GM19468 (cell line): Measurements from ENCODE around the gene HERC6.
"Not testable (repeated sequence)": the region's sequence is repeated elsewhere in the genome, so short reads cannot be mapped to it uniquely, and the experiment has no call there.

Experiments
- ATAC-seq: cut with Tn5 transposase; IDR thresholded peaks from one replicate; pipeline ENCODE4 v1.9.1; 2021; ENCODE audit warnings: mild to moderate bottlenecking, moderate library complexity, moderate number of reproducible peaks; ENCODE audit not compliant: unreplicated experiment; ENCODE audit errors: extremely low read depth

Gene HERC6

DNA sequence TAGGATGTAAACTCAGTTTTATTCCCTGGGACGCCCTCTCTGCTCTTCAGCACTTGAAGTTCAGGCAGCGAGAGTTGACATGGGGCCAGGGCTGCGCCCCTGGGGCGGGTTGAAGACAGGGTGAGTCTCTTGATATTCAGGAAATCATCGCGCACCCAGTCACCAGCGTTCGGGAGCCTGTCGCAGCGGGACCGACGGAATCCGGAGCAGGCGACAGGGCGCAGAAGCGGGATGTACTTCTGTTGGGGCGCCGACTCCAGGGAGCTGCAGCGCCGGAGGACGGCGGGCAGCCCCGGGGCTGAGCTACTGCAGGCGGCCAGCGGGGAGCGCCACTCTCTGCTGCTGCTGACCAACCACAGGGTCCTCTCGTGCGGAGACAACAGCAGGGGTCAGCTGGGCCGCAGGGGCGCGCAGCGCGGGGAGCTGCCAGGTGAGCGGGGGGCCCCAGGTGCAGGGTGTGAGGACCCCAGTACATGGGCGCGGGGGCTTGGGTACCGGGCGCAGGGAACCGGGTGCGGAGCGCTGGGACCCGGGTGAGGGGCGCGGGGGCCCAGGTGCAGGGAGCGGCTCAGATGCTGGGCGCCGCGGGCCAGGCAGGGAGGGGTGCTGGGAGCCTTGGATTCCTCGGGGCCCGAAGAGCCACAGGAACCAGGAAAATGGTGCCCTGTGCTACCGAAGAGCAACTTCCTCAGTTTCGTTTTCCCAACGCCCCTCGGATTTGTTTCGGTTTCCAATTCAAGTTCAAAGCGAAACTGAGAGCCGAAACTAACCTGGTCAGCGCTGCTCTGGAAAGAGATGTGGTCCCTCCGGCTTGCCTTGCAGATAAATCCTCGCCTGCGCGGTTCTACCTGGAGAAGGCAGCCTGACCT is at the start of gene HERC6:
HERC6 (plus strand) TSS at position 162 of the 869 bp plus-strand sequence; CDS start at position 232, 70 bp downstream.
- peak; percentile 65 for ATAC-seq

DNA sequence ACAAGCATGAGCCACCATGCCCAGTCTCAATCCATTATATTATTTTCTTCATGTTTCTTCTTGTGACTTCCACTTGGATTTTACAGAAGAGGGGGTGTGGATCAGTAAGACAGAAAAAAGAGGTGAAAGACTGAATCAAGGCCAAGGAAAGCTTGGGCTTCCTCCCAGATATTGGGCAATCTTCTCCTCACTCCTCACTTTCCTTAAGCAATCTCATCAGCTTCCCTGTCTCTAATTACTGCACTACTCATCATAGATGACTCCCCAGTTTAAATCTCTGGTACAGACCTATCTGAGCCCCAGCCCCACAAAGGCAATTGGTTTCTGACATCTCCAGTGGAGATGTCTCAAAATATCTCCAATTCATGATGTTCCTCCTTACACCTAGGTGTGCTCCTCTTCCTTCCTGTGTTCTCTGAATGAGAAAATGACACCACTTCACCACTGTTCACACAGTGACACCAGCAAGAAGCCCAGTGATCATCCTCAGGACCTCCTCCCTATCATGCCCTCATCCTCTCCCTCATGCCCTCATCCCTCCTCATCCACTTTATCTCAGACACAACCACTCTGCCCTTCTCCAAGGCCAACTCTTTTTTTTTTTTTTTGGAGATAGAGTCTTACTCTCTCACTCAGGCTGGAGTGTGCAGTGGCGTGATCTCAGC is 44.8 kb upstream of the HERC6 start:
- no peak for ATAC-seq

DNA sequence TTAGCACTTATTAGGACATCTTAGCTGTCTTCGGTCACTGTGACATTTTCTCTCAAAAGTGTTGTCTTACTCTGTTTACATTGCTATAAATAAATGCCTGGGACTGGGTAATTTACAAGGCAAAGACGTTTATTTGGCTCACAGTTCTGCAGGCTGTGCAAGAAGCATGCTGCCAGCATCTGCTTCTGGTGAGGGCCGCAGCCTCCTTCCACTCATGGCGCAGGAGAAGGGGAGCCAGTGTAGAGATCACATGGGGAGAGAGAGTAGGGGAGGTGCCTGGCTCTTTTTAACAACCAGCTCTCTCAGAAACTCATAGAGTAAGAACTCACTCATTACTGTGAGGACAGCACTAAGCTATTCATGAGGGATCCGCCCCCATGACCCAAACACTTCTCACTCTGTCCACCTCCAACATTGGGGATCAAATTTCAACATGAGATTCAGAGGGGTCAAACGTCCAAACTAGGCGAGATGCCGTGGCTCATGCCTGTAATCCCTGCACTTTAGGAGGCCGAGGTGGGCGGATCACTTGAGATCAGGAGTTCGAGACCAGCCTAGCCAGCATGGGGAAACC is 43.5 kb upstream of the HERC6 start:
- no peak for ATAC-seq

DNA sequence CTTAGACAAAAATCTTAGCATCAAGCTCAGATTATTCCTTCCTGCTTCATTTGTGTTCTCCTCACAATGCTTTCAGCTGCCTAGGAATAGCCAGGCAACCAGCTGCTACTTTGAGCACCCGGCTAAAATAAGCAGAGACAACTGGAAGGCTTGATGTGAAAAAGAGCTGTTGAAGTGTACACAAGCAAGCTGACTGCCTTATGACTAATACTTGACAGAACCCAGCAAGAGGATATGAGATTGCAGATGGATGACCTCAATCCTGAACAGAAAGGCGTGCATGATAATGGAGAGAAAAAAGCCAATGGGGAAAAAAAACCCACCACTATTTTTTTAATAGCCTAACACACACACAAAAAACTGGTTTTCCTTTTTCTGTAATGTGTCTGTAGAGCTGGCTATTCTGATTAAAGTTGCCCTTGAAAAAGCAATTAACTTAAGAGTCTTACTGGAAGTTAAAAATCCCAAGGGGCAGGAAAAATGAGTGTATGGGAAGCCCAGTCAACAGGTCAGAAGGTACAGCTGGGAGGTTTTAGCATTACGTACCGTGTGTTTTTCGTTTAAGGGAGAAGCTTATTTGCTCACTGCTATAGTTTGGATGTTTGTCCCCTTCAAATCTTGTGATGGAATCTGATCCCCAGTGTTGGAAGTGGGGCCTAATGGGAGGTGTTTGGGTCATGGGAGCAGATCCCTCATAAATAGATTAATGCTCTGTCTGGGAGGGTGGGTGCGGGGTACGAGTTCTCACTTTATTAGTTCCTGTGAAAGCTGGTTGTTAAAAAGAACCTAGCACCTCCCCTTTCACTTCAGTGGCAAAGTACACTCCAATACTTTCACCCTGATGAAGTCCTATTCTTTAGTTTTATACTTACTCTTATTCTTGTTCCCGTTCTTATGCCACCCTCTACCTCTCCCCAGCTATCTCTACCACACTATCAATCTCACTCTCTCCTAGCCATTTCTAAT is 37.1 kb upstream of the HERC6 start:
- ATAC-seq = no peak

DNA sequence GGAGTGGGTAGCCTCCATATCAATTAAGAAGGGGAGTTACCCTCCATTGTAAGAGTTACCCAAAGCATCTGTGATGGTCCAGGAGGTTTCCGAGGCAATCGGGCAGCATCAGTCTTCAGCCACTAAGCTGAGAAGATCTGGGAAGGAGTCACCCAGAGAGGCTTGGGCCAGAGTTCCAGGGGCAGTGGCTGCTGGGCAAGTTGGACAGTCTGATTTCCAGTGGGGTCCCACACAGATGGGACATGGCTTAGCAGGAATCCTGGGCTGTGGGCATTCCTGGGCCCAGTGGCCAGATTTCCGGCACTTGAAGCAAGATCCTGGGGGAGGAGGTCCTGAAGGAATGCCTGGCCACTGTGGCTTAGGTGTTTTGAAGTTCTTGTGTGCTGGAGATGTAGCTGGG is 31.8 kb upstream of the HERC6 start:
- not testable (repeated sequence) for ATAC-seq

DNA sequence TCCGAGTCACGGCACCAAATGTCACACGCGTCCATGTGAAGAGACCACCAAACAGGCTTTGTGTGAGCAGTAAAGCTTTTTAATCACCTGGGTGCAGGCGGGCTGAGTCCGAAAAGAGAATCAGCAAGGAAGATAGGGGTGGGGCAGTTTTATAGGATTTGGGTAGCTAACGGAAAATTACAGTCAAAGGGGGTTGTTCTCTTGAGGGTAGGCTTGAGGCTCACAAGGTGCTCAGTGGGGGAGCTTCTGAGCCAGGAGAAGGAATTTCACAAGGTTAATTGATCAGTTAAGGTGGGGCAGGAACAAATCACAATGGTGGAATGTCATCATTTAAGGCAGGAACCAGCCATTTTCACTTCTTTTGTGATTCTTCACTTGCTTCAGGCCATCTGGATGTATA is 29.9 kb upstream of the HERC6 start:
- ATAC-seq = not testable (repeated sequence)

DNA sequence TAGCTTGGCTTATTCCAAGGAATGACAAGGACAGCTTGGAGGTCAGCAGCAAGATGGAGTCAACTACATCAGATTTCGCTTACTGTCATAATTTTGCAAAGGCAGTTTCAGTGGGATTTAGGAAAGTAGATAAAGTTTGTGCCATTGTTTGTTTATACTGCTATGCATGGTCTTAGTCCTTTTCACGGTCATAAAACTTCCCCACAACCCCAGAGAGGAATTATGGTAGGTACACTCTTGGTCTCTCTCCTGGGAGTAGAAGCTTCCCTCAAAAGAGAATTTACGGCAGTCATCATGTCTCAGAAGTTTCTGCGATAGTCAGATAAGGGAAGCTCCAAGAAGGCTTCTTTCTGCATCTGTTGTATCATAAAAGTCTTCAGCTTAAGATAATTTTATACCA is 27.9 kb upstream of the HERC6 start:
- no peak for ATAC-seq

DNA sequence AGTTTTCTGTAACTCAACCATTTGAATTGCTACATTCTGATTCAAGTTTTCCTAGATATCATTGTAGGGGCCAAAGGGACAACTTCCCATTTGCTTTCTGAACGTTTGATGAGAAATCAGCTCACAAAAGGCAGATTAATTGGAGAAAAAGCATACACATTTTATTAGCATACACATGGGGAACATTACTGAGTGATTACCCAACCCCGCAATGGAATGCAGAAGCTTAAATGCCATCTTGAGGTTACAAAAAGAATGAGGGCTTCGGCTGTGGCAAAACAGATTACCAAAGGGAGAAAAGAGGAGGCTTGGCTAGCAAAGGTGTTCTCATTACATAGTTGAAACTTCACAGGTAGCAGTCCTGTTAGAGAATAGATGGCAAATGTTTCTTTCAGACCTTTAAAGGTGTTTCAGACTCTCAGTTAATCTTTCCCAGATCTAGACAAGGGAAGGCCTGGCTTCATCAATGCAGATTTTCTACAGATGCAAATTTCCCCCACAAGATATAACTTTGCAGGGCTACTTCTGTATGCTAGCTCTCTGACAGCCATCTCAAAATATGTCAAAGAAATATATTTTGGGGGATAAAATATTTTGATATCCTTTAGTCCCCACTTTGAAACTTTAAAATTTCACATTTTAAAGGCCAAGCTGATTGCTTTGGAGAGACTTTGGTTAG is 26.5 kb upstream of the HERC6 start:
- ATAC-seq = no peak

DNA sequence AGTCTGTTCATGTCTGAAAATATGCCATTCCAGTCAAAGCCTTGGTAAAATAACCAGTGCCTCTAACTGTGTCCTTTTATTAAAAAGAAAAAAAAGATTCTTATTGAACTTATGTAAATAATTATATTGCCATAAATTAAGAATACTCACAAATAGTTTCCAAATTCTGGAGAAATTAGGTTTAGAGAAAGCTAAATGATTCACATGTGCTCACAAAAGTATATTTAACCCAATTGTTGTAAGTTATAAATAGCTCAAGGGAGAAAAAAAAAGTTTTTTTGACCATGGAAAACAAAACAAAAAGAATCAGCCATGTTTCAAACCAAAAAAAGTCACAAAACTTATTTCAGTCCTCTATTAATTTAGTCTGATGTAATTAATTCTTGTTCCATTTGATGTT is 25.3 kb upstream of the HERC6 start:
- no peak for ATAC-seq

DNA sequence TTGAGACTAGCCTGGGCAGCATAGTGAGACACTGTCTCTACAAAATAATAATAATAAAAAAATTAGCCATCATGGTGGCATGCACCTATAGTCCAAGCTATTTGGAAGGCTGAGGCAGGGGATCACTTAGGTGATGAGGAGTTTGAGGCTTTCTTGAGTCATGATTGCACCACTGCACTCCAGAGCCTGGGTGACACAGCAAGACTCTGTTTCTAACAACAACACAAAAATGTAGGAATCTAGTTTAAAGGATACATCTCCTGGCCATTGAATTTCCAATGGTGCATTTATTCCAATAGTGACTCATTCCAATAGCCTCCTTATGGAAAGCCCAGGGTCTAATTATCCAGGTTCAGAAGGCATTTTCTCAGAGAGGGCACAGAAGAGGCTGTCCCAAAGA is 21.9 kb upstream of the HERC6 start:
- no peak for ATAC-seq

DNA sequence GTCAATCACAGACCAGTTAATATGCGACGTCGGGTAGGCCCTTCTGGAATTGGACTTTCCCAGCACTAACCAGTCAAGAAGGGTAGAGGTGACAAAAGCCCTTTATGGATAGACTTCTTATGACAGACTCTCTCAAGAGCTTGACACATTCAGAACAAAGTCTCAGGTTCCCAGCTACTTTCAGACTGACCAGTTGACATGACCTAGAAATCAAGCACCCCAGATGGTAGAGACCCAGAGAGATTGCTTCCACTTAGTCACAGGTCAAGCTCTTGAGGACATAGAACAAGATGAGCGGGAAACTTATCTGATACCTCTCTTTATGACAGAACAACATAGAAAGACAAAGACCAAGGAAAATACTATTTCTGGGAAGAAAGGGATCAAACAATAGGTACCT is 21.4 kb upstream of the HERC6 start:
- no peak for ATAC-seq

DNA sequence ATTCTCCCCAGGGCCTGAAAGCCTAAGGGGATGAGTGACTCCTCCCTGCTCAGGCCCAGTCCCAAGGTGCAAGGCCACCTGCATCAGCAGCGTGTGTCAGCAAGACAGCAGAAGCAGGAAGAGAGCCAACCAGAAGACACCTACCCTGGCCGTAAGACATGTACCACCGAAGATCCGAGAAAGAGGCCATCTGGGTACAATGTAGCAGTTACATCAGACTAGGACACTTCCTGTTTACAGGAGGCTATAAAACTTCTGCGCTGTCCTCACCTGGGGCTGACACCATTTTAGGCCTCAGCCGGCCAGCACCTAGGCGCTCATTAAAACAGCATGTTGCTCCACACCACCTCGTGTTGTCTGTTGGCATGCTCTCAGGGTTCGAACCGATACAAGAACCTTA is 19.1 kb upstream of the HERC6 start:
- ATAC-seq = no peak

DNA sequence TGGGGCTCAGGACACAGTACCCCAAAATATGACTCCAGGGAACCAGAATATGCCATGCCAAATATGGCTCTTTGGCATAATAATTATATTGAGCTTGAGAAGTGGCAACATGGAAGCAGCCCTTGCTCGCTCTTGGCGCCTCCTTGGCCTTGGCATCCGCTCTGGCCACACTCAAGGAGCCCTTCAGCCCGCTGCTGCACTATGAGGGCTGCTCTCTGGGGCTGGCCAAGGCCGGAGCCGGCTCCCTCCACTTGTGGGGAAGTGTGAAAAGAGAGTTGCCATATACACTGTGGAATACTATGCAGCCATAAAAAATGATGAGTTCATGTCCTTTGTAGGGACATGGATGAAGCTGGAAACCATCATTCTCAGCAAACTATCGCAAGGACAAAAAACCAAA is 18.4 kb upstream of the HERC6 start:
- ATAC-seq = no peak

DNA sequence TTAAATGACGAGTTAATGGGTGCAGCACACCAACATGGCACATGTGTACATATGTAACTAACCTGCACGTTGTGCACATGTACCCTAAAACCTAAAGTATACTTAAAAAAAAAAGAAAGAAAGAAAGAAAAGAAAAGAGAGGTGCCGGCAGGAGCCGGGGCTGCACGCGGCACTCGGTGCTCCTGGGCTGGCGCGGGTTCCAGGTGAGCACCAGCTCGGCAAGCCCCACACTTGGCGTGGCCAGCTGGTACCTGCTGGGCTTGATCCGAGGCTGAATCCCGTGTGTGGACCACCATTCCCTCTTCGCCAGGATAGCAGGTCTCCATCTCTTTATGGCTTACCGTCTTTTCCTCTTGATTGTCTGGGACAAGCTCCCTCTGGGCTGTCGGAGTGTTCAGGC is 17.9 kb upstream of the HERC6 start:
- ATAC-seq = no peak

DNA sequence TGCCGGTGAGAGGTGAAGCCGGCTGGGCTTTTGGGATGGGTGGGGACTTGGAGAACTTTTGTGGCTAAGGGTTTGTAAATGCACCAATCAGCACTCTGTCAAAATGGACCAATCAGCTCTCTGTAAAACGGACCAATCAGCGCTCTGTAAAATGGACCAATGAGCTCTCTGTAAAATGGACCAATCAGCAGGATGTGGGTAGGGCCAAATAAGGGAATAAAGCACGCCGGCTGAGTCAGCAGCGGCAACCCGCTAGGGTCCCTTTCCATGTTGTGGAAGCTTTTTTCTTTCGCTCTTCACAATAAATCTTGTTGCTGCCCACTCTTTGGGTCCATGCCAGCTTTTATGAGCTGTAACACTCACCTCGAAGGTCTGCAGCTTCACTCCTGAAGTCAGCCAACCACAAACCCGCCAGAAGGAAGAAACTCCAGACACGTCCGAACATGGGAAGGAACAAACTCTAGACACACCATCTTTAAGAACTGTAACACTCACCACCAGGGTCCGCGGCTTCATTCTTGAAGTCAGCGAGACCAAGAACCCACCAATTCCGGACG is 17.4 kb upstream of the HERC6 start:
- ATAC-seq = not testable (repeated sequence)

DNA sequence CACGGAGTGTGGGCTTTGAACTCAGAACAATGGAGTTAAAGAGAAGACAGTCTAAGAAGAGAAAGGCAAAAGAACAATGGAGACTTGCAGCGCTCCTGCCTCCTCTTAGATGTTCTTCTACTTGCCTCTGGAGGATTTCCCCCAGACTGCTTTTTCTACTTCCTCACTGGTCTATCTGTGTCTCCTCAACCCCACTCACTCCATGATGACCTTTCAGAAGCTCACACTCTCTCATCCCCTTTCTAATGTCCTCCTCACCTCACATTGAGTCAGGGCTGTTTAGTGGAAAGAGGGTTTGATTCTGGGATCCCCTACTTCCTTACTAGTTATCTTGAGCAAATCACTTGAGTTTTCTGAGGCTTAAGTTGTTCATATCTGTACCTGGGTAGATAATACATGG is 12.2 kb upstream of the HERC6 start:
- no peak for ATAC-seq

DNA sequence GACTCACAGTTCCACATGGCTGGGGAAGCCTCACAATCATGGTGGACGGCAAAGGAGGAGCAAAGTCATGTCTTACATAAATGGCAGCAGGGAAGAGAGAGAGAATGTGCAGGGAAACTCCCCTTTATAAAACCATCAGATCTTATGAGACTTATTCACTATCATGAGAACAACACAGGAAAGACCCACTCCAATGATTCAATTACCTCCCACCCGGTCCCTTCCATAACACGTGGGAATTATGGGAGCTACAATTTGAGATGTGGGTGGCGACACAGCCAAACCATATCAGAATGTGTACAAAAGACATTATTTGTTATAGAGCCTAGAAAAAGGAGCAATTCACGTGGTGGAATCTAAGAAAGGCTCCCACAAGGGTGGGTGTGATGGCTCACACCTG is 10.8 kb upstream of the HERC6 start:
- ATAC-seq = no peak

DNA sequence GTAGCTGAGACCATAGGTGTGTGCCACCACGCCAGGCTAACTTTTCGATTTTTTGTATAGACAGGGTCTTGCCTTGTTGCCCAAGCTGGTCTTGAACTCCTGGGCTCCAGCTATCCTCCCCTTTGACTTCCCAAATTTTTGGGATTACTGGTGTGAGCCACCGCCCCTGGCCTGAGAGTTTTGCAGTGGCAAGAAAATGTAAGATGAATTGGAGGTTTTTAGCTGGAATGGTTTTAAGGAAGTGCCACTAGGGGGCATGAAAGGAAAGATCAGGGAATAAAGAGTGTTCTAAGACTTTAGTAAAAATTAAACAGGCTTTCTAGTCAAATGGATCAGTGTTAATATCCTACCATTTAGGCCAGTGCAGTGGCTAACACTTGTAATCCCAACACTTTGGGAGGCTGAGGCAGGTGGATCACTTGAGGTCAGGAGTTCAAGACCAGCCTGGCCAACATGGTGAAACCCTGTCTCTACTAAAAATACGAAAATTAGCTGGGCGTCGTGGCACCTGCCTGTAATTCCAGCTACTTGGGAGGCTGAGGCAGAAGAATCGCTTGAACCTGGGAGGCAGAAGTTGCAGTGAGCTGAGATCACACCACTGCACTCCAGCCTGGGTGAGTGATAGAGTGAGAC is 9.4 kb upstream of the HERC6 start:
- not testable (repeated sequence) for ATAC-seq

DNA sequence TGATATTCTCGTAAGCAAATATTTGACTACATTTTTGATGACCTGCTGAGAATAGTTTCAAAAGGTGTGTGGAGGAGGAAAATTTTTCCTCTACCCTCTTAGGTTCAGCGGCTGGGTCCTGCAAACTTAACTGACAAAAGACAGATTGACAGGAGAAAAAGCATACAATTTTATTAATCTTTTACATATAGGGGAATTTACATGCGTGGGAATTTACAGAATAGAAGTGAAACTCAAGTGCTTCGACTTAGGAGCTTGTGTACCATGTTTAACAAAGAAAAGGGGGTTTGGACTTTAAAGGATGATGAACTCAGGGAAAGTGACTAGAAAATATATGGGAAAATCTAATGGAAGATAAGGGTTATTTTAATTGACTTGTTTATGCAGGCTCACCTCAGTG is 2.5 kb downstream of the HERC6 start:
- no peak for ATAC-seq
